ENCODE results near the gene PLAAT3. TPM values are rescaled to one million over a fixed set of nuclear protein-coding genes. Genes with fewer than 3 reads are reported as not detected.

PLAAT3 gene
- total and polyA plus RNA-seq, 2 of the 8 experiments (the other 6 are each of a cell fraction or from before 2014, with no cell fraction given): 109 to 190 TPM

GRCh38 chr11:63608353-63609345 lies 5.6 kb downstream of the PLAAT3 start (continued):
- no peak for TF ChIP-seq EP300 (IDR thresholded peaks at IDR 0.05; ENCODE audit: borderline replicate concordance in 1 of 2, low read depth in 2 of 2, low read length in 2 of 2)
